H9 (cell line): ENCODE measurements around the gene BAX. TPM values are rescaled to one million over a fixed set of nuclear protein-coding genes. Genes with fewer than 3 reads are reported as not detected.

Experiments used
- DNase-seq: peaks from one replicate; pipeline ENCODE4 v3.0.0-alpha.2; 2017
- H2AFZ ChIP-seq: one replicate; pipeline ENCODE4 v1.6.1; 2013; ENCODE audit warnings: mild to moderate bottlenecking, low read length, control low read depth, moderate library complexity
- H2AK5ac ChIP-seq: 2 replicates; pipeline ENCODE4 v1.6.1; 2013; ENCODE audit warnings: low read length, control low read depth, mixed read lengths; ENCODE audit not compliant: insufficient read length
- H2BK120ac ChIP-seq: one replicate; pipeline ENCODE4 v1.6.1; 2013; ENCODE audit warnings: low read depth, mild to moderate bottlenecking, low read length, control low read depth, inconsistent platforms; ENCODE audit not compliant: poor library complexity, severe bottlenecking
- H2BK12ac ChIP-seq: 2 replicates; pipeline ENCODE4 v1.6.1; 2013; ENCODE audit warnings: low read length, control low read depth, mixed read lengths, low read depth; ENCODE audit not compliant: insufficient read length
- H2BK15ac ChIP-seq: 2 replicates; pipeline ENCODE4 v1.6.1; 2013; ENCODE audit warnings: low read depth, low read length, control low read depth
- H2BK20ac ChIP-seq: one replicate; pipeline ENCODE4 v1.6.1; 2013; ENCODE audit warnings: low read depth, mild to moderate bottlenecking, low read length, control low read depth, inconsistent platforms; ENCODE audit not compliant: poor library complexity, severe bottlenecking
- H2BK5ac ChIP-seq: 2 replicates; pipeline ENCODE4 v1.6.1; 2013; ENCODE audit warnings: low read length, control low read depth, mixed read lengths; ENCODE audit not compliant: insufficient read length
- H3K14ac ChIP-seq: 2 replicates; pipeline ENCODE4 v1.6.1; 2013; ENCODE audit warnings: low read length, control low read depth; ENCODE audit not compliant: insufficient read depth
- H3K18ac ChIP-seq: 2 replicates; pipeline ENCODE4 v1.6.1; 2013; ENCODE audit warnings: low read depth, mild to moderate bottlenecking, mixed read lengths, low read length, control low read depth; ENCODE audit not compliant: insufficient read length
- H3K23ac ChIP-seq: 2 replicates; pipeline ENCODE4 v1.6.1; 2013; ENCODE audit warnings: low read length, control low read depth, mixed read lengths, low read depth; ENCODE audit not compliant: insufficient read length
- H3K23me2 ChIP-seq: 2 replicates; pipeline ENCODE4 v1.6.1; 2013; ENCODE audit warnings: low read depth, mild to moderate bottlenecking, mixed read lengths, low read length, control low read depth; ENCODE audit not compliant: insufficient read length, poor library complexity, severe bottlenecking
- H3K27ac ChIP-seq: 2 replicates; pipeline ENCODE4 v1.5.1; 2013; ENCODE audit warnings: low read length, control low read depth, mixed read lengths, low read depth; ENCODE audit not compliant: insufficient read length
- H3K27me3 ChIP-seq: 2 replicates; pipeline ENCODE4 v1.6.1; 2013; ENCODE audit warnings: low read length, control low read depth, inconsistent platforms; ENCODE audit not compliant: insufficient read depth
- H3K4ac ChIP-seq: 2 replicates; pipeline ENCODE4 v1.6.1; 2013; ENCODE audit warnings: low read depth, mild to moderate bottlenecking, control low read depth, inconsistent platforms, low read length, moderate library complexity
- H3K4me1 ChIP-seq: 2 replicates; pipeline ENCODE4 v1.6.1; 2013; ENCODE audit warnings: low read length, control low read depth, inconsistent platforms; ENCODE audit not compliant: insufficient read depth
- H3K4me2 ChIP-seq: 2 replicates; pipeline ENCODE4 v1.6.1; 2013; ENCODE audit warnings: low read length, control low read depth, mixed read lengths; ENCODE audit not compliant: insufficient read length, insufficient read depth
- H3K56ac ChIP-seq: 2 replicates; pipeline ENCODE4 v1.6.1; 2013; ENCODE audit warnings: low read depth, mild to moderate bottlenecking, mixed read lengths, low read length, control low read depth; ENCODE audit not compliant: insufficient read length
- H3K79me1 ChIP-seq: 2 replicates; pipeline ENCODE4 v1.6.1; 2013; ENCODE audit warnings: low read depth, mild to moderate bottlenecking, moderate library complexity, low read length, control low read depth, inconsistent platforms; ENCODE audit not compliant: insufficient read depth, poor library complexity, severe bottlenecking
- H3K79me2 ChIP-seq: 2 replicates; pipeline ENCODE4 v1.6.1; 2013; ENCODE audit warnings: low read length, control low read depth, inconsistent platforms; ENCODE audit not compliant: insufficient read depth
- H3K9ac ChIP-seq: 2 replicates; pipeline ENCODE4 v1.6.1; 2013; ENCODE audit warnings: low read length, control low read depth, mixed read lengths; ENCODE audit not compliant: insufficient read length; ENCODE audit errors: extremely low read depth
- H3K9me3 ChIP-seq: one replicate; pipeline ENCODE4 v1.6.1; 2013; ENCODE audit warnings: low read depth, low read length, inconsistent platforms; ENCODE audit not compliant: control insufficient read depth
- H3T11ph ChIP-seq: one replicate; pipeline ENCODE4 v1.6.1; 2013; ENCODE audit warnings: mild to moderate bottlenecking, low read length, control low read depth, inconsistent platforms
- H4K20me1 ChIP-seq: one replicate; pipeline ENCODE4 v1.6.1; 2013; ENCODE audit not compliant: control insufficient read depth, insufficient read length, insufficient read depth
- H4K5ac ChIP-seq: 2 replicates; pipeline ENCODE4 v1.6.1; 2013; ENCODE audit warnings: low read depth, mild to moderate bottlenecking, mixed read lengths, low read length, control low read depth; ENCODE audit not compliant: insufficient read length
- H4K8ac ChIP-seq: replicated peaks from 2 replicates; pipeline ENCODE4 v1.6.1; 2013; ENCODE audit warnings: low read length, control low read depth, mixed read lengths, low read depth; ENCODE audit not compliant: insufficient read length
- H4K91ac ChIP-seq: 2 replicates; pipeline ENCODE4 v1.6.1; 2013; ENCODE audit warnings: low read depth, mild to moderate bottlenecking, moderate library complexity, mixed read lengths, low read length, control low read depth; ENCODE audit not compliant: insufficient read length
- H3K27ac Mint-ChIP-seq, 3 experiments: 2 replicates in 2 of 3; 3 replicates in 1 of 3; pipeline ENCODE4 v1.8.0; 2020 to 2021; ENCODE audit warnings: mixed read lengths in 3 of 3, mild to moderate bottlenecking in 1 of 3, moderate library complexity in 1 of 3
- H3K27me3 Mint-ChIP-seq: 2 replicates; pipeline ENCODE4 v1.8.0; 2021; ENCODE audit warnings: low read depth, mild to moderate bottlenecking, moderate library complexity, mixed read lengths
- H3K36me3 Mint-ChIP-seq, 3 experiments: 2 replicates in 2 of 3; 3 replicates in 1 of 3; pipeline ENCODE4 v1.8.0; 2020 to 2021; ENCODE audit warnings: low read depth in 3 of 3, mixed read lengths in 3 of 3; ENCODE audit not compliant: insufficient read depth in 1 of 3
- H3K4me1 Mint-ChIP-seq, 2 experiments: 2 replicates each; pipeline ENCODE4 v1.8.0; 2020; ENCODE audit warnings: mixed read lengths in 2 of 2
- H3K4me3 Mint-ChIP-seq, 2 experiments: 2 replicates in 1 of 2; 3 replicates in 1 of 2; pipeline ENCODE4 v1.8.0; 2020 to 2021; ENCODE audit warnings: mild to moderate bottlenecking in 2 of 2, mixed read lengths in 2 of 2, moderate library complexity in 1 of 2
- H3K9me3 Mint-ChIP-seq, 2 experiments: 2 replicates in 1 of 2; 3 replicates in 1 of 2; pipeline ENCODE4 v1.8.0; 2020; ENCODE audit warnings: mild to moderate bottlenecking in 2 of 2, mixed read lengths in 2 of 2, moderate library complexity in 1 of 2
- CTCF ChIP-seq: fragments of 200-600 bp; sonication (generic); conservative IDR thresholded peaks from 3 replicates; pipeline ENCODE4 v1.8.0; 2021; ENCODE audit warnings: antibody characterized with exemption, mild to moderate bottlenecking
- WGBS: extraction: QIAGEN DNeasy Blood & Tissue Kit; methylation state at CpG from one replicate; pipeline ENCODE4 v1.1.7; 2013; ENCODE audit warnings: missing lambda C conversion rate, low lambda C conversion rate, mixed read lengths; ENCODE audit not compliant: insufficient read length; ENCODE audit errors: extremely low coverage; 5-methylcytosine and 5-hydroxymethylcytosine counted together
- long read RNA-seq: library from polyadenylated mRNA; unstranded; transcript quantifications from one replicate; pipeline ENCODE4 v2.0.0, GENCODE V29; 2020
- total RNA-seq: library from RNA; stranded (reverse); gene quantifications from 2 replicates; pipeline ENCODE4 v1.2.1, GENCODE V29; 2021

BAX gene
- total RNA-seq, result 310 and 315 TPM in 2 replicates
- long read RNA-seq, transcript BAX-201 (5 exons, 1,358 nt), result major isoform, 7 of 24 reads
- long read RNA-seq, partial matches to known transcripts, result 5 of 24 reads
- long read RNA-seq, other reads (novel, unspliced or antisense), result 10 of 24 reads

- Mint-ChIP-seq H3K27ac (peak within 1 kb of the TSS; percentile 76 to 93 (median 90); a peak in 6 of 7 replicates), H3K9me3 (no peaks in the 10 kb centered on the region), H3K4me3 (peak within 1 kb of the TSS; percentile 79 to 81), H3K27me3 (peaks cover 10% of the 10 kb centered on the region), H3K36me3 (peaks cover 17 to 42% (median 37%) of the 10 kb centered on the region in 3 experiments; a peak in 6 of 7 replicates), H3K4me1 (peaks cover 14 to 15% of the 10 kb centered on the region in 2 experiments)
- Histone ChIP-seq H2BK120ac (peak within 1 kb of the TSS; percentile 71), H3K4ac (no peak within 1 kb of the TSS; the same call in 1 of the 2 replicates), H3K23ac (no peak within 1 kb of the TSS), H2AFZ (peak within 1 kb of the TSS; percentile 2), H2BK12ac (no peak within 1 kb of the TSS), H3K23me2 (peaks cover 8% of the 10 kb centered on the region), H3K4me2 (peak within 1 kb of the TSS; percentile 64), H2BK15ac (no peak within 1 kb of the TSS), H4K8ac (no peak within 1 kb of the TSS), H3K27me3 (no peaks in the 10 kb centered on the region), H2AK5ac (no peak within 1 kb of the TSS), H4K20me1 (no peaks in the 10 kb centered on the region), H3K18ac (peak within 1 kb of the TSS; percentile 63), H3K4me1 (no peaks in the 10 kb centered on the region), H4K5ac (no peak within 1 kb of the TSS), H3K56ac (no peak within 1 kb of the TSS), H3K14ac (peak within 1 kb of the TSS; percentile 81; the same call in 1 of the 2 replicates), H2BK5ac (no peak within 1 kb of the TSS), H3K9me3 (no peaks in the 10 kb centered on the region), H3K27ac (no peak within 1 kb of the TSS), H3K79me1 (peaks cover 4% of the 10 kb centered on the region), H4K91ac (no peak within 1 kb of the TSS), H3K9ac (peak within 1 kb of the TSS; percentile 77), H2BK20ac (no peak within 1 kb of the TSS), H3K79me2 (no peaks in the 10 kb centered on the region), H3T11ph (no peak within 1 kb of the TSS)
- no CpG with 5 or more reads among the region's 71 CpGs for WGBS
- peak; percentile 99 for DNase-seq
- TF ChIP-seq CTCF, result peak; percentile 11; the same call in 1 of the 3 replicates
Observed at GRCh38 chr19:48954595-48955307, at the start of gene BAX. TSS of gene BAX (plus strand) at chr19:48954875. CDS start at chr19:48954929, 54 bp downstream.
